ENCODE data around the gene SPC25. TPM values are rescaled to one million over a fixed set of nuclear protein-coding genes. Genes with fewer than 3 reads are reported as not detected.

SPC25 gene
- total and polyA plus RNA-seq, 9 of the 15 experiments (the other 6 are each of a cell fraction or from before 2014, with no cell fraction given) = 44.8 to 100 (median 75.0) TPM

- no peak for TF ChIP-seq UBTF (IDR thresholded peaks at IDR 0.05; ENCODE audit: borderline replicate concordance in 1 of 2, low read depth in 2 of 2, low read length in 2 of 2)
- 0 out of 2 replicates have a peak, but pooled peaks have one; percentile 16 for TF ChIP-seq TEAD4 (IDR thresholded peaks at IDR 0.05; ENCODE audit: low read length)
- TF ChIP-seq TEAD4 (CRISPR knock-in tag; IDR thresholded peaks at IDR 0.05; ENCODE audit: borderline replicate concordance) = no peak
- peak; percentile 51 to 58 for TF ChIP-seq RAD21 (CRISPR knock-in tag; conservative IDR thresholded peaks at IDR 0.05 in 1 of 2, IDR thresholded peaks at IDR 0.05 in 1 of 2)
- TF ChIP-seq SIRT6 (IDR thresholded peaks at IDR 0.05; ENCODE audit: low read depth, low read length) = no peak
- 0 out of 2 replicates have a peak, but pooled peaks have one; percentile 32 for TF ChIP-seq DPF2 (IDR thresholded peaks at IDR 0.05)
- peak; percentile 31; the same call in 1 of the 2 replicates for TF ChIP-seq MAFF (IDR thresholded peaks at IDR 0.05; ENCODE audit: low read length)
- TF ChIP-seq C11orf30 (IDR thresholded peaks at IDR 0.05; ENCODE audit: low read depth) = peak; percentile 61; the same call in 1 of the 2 replicates
- TF ChIP-seq DNMT1 (IDR thresholded peaks at IDR 0.05) = no peak
- peak; percentile 38 for TF ChIP-seq SMC3 (conservative IDR thresholded peaks at IDR 0.05; ENCODE audit: insufficient read depth, low read depth, low read length)
- TF ChIP-seq ZNF274 (IDR thresholded peaks at IDR 0.05; ENCODE audit: borderline replicate concordance, low read depth, low read length) = no peak
- TF ChIP-seq HDAC2 (IDR thresholded peaks at IDR 0.05) = no peak
- no peak for TF ChIP-seq ZNF551 (CRISPR knock-in tag; IDR thresholded peaks at IDR 0.05)
- TF ChIP-seq MIER1 (IDR thresholded peaks at IDR 0.05; ENCODE audit: low read depth) = no peak
- TF ChIP-seq HNRNPK (IDR thresholded peaks at IDR 0.05; ENCODE audit: low read depth, low read length, poor library complexity, severe bottlenecking) = no peak
- TF ChIP-seq ZNF316 (IDR thresholded peaks at IDR 0.05) = peak; percentile 86
- peak; percentile 72 for TF ChIP-seq MAFG (tag; conservative IDR thresholded peaks at IDR 0.05)
- TF ChIP-seq ZNF263 (CRISPR knock-in tag; IDR thresholded peaks at IDR 0.05; ENCODE audit: borderline replicate concordance) = 0 out of 2 replicates have a peak, but pooled peaks have one; percentile 20
- TF ChIP-seq TRIM24 (IDR thresholded peaks at IDR 0.05) = 0 out of 4 replicates have a peak, but pooled peaks of 1 of the 2 experiments have one; percentile 11
- TF ChIP-seq RBFOX2 (IDR thresholded peaks at IDR 0.05; ENCODE audit: low read depth, low read length) = no peak
- no peak for TF ChIP-seq MXI1 (IDR thresholded peaks at IDR 0.05; ENCODE audit: low read depth, low read length)
- 0 out of 2 replicates have a peak, but pooled peaks have one; percentile 28 for TF ChIP-seq DEAF1 (CRISPR knock-in tag; IDR thresholded peaks at IDR 0.05)
- TF ChIP-seq ZC3H4 (CRISPR knock-in tag; IDR thresholded peaks at IDR 0.05; ENCODE audit: borderline replicate concordance) = no peak
- no peak for TF ChIP-seq SAFB2 (IDR thresholded peaks at IDR 0.05; ENCODE audit: borderline replicate concordance, low read depth, low read length, severe bottlenecking)
- TF ChIP-seq RCOR1 (IDR thresholded peaks at IDR 0.05; ENCODE audit: borderline replicate concordance in 1 of 2, low read depth in 2 of 2, low read length in 2 of 2) = 0 out of 4 replicates have a peak, but pooled peaks of 1 of the 2 experiments have one; percentile 12
- TF ChIP-seq ZNF644 (tag; IDR thresholded peaks at IDR 0.05; ENCODE audit: low read depth) = no peak
- TF ChIP-seq CBFA2T2 (conservative IDR thresholded peaks at IDR 0.05) = no peak
- TF ChIP-seq SMARCA4 (IDR thresholded peaks at IDR 0.05) = 0 out of 2 replicates have a peak, but pooled peaks have one; percentile 18
- no peak for TF ChIP-seq CEBPB (tag; IDR thresholded peaks at IDR 0.05)
Observed at GRCh38 chr2:168849610-168850009, 40.6 kb downstream of the SPC25 start (continued).

Measured in K562 (cell line).